Measurements from ENCODE around the gene SCAMP5.

- TF ChIP-seq ESRRA (CRISPR knock-in tag; IDR thresholded peaks at IDR 0.05; ENCODE audit: low read depth) (no peak), ZBTB37 (CRISPR knock-in tag; IDR thresholded peaks at IDR 0.05) (no peak), TBX2 (CRISPR knock-in tag; IDR thresholded peaks at IDR 0.05; ENCODE audit: borderline replicate concordance) (no peak)
Measured at GRCh38 chr15:75056036-75056435, 60.7 kb downstream of the SCAMP5 start.

All from HepG2 (cell line).